GM18517 (cell line): ENCODE measurements around the gene ADAMTSL3.

Experiments used
- ATAC-seq: cut with Tn5 transposase; IDR thresholded peaks from one replicate; pipeline ENCODE4 v1.9.1; 2021; ENCODE audit warnings: mild to moderate bottlenecking, moderate library complexity; ENCODE audit not compliant: unreplicated experiment

Gene ADAMTSL3

DNA sequence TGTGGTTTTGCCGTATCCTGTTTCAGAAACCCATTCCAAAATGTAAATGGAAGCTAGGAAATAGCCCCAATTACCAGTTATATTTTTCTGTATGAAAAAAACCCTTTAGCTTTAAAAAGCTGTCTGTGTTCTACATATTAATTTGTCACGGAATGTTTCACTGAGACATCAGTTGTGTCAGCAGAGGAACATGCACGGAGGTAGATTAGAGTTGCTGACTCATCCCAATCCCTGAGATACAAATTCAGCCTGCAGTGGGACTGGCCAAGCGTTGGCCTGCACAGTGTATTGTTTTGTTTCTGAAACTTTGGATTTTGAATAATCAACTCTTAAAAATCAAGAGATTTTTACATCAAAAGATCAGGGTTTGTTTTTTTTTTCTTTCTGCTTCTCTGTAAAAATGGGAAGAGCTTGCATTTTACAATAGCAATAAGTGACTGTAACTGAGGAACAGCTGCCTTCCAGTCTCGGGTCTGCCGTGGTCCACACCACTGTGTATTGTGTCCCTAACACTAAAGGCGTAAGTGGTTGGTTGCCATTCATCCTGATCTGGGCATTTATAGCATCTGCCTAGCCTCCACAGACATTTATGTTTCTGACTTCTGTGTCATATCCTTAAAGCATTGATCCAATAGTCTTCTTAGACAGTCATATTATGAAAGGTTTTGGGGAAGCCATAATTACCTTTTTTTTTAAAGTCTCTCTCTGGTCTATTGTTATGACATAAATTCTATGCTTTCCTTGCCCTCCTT is 218.1 kb downstream of the ADAMTSL3 start:
- ATAC-seq: no peak

- no peak for ATAC-seq
Measured at GRCh38 chr15:83873966-83874365, 220.0 kb downstream of the ADAMTSL3 start.

GRCh38 chr15:83880529-83880928 is 226.6 kb downstream of the ADAMTSL3 start:
- no peak for ATAC-seq

GRCh38 chr15:83881156-83881555 is 227.2 kb downstream of the ADAMTSL3 start:
- no peak for ATAC-seq

DNA sequence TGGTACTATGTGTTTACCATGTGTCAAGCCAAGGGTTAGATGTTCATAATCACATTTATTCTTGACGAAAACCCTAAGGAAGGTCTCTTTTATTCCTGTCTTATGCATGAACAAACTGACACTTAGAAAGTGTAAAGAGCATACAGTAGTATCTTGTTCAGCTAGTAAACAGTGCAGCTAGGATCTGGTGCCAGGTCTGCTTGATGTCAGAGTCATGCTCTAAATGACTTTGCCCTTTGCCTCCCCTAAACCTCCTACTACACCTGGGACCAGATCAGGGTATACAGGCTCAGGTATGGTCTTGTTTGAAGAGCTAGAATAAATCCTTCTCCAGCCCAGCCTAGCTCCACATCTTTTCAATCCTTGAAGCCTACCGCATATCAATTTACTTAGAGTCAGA is 232.4 kb downstream of the ADAMTSL3 start:
- ATAC-seq: no peak

GRCh38 chr15:83887404-83887803 is 233.5 kb downstream of the ADAMTSL3 start:
- no peak for ATAC-seq

DNA sequence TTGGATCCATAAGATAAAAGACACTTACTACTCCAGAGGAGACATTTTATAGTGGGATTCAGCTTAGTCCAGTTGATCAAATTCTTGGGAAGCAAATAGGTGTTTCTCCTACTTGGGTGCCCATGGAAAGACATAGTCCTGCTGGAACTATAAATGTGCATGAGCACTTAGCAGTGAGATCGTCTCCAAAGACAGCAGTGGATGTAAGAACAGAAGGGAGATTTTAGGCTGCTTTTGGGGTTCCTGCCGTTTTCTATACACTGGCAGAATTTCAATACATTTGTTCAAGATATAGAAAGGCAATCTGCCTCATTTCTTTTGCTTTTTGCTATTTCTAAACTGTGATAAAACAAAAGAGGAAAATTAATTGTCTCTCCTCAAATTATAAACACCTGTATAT is 234.0 kb downstream of the ADAMTSL3 start:
- ATAC-seq: no peak

DNA sequence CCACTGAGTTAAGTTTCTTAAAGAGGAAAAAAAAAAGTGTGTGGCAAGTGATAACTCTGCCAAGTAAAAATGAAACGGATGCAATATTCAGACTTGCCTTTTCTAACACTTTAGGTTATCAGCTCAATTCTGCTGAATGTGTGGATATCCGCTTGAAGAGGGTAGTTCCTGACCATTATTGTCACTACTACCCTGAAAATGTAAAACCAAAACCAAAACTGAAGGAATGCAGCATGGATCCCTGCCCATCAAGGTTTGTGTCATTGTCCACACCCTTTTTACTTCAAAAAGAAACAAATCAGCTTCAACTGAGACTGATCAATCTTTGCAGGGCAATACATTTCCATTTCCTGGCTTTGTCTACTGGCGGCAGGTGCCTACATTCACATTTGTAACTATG is 236.1 kb downstream of the ADAMTSL3 start:
- ATAC-seq: no peak

GRCh38 chr15:83890587-83890986 is 236.7 kb downstream of the ADAMTSL3 start:
- ATAC-seq: no peak

GRCh38 chr15:83892498-83892897 is 238.6 kb downstream of the ADAMTSL3 start:
- no peak for ATAC-seq

GRCh38 chr15:83893308-83893707 is 239.4 kb downstream of the ADAMTSL3 start:
- ATAC-seq: no peak

- ATAC-seq: no peak
Measured at GRCh38 chr15:83897037-83897436, 243.1 kb downstream of the ADAMTSL3 start.

DNA sequence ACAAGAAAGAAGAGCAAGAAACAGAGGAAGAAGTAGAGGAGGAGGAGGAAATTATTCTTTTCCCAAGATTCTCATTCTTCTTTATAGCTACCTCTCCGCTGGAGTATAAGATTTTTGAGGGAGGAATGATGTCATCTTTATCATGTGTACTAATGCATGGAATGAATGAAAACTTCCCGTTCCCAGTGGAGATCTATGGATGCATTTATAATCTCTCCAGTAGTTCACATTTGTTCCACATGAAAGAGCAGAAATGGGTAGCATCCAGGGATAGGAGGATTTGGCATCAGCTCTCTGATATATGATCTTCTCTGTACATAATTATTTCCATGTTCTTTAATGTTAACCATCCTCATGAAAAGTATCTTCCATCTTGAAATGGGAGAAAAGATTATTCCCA is 244.4 kb downstream of the ADAMTSL3 start:
- ATAC-seq: no peak

DNA sequence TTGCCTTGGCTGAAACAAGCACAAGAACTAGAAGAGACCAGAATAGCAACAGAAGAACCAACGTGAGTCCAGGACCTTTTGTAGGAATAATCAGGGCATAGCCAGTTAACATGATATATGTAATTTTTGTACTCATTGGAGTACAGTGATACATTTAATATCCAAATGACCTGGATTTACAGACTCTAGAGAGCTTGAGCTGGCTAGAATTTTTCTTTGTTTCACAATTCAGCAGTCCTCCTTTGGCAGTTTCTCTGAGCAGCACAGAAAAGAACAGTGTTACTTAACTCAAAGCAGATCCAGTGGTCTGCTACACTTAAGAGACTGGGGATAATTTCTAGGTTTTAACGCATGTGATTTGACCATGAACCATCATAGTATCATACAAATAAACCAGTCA is 245.7 kb downstream of the ADAMTSL3 start:
- ATAC-seq: no peak

- ATAC-seq: no peak
Measured at GRCh38 chr15:83904107-83905040, 250.5 kb downstream of the ADAMTSL3 start.

DNA sequence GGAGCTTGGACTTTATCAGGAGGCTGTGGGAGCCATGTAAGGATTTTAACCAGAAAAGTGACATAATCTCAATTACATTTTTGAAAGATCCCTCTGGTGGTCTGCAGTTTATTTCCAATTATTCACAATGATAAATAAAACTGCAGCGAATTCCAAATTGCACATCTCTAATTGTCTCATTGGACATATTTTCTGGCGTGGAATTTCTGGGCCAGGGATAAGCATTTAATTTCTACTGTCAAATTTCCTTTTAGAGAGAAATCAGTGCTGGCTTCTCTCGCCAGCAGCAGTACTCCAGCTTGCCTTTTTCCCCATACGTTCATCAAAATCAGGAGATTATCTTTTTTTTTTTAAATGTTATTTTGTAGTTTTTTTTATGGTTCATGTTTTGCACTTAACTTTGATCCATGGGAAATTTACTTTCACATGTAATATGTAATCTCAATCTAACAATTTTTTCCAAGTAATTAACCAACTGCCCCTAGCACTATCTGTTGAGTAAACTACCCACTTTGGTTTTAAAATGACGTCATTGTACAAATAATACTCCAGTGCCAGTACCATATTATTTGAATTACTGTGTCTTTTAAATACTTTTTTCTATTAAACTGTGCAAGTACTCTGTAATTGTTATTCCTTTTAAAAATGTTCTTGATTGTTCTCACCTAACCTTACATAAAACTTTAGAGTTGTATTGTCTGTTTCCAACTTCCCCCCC is 251.8 kb downstream of the ADAMTSL3 start:
- ATAC-seq: no peak

DNA sequence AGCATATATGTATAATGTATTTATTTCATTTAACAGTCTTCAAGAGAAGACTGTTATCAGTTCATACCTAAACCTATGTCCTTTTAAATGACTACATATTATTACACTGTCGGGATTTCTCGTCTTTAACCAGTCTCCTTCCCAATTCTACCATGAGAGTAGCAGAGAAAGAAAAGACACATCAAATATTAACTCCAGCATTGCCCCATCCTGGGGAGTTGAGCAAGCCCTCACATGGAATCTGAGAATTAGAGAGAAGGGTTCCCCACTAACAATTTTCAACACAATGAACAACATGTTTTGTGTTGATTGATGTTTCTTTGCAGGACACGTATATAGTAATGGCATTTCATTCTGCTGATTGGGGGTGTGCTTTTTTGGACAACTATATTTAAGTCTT is 257.4 kb downstream of the ADAMTSL3 start:
- ATAC-seq: no peak

GRCh38 chr15:83912343-83912742 is 258.4 kb downstream of the ADAMTSL3 start:
- ATAC-seq: no peak

GRCh38 chr15:83913034-83913632 is 259.2 kb downstream of the ADAMTSL3 start:
- ATAC-seq: no peak

GRCh38 chr15:83914906-83915305 is 261.0 kb downstream of the ADAMTSL3 start:
- no peak for ATAC-seq

DNA sequence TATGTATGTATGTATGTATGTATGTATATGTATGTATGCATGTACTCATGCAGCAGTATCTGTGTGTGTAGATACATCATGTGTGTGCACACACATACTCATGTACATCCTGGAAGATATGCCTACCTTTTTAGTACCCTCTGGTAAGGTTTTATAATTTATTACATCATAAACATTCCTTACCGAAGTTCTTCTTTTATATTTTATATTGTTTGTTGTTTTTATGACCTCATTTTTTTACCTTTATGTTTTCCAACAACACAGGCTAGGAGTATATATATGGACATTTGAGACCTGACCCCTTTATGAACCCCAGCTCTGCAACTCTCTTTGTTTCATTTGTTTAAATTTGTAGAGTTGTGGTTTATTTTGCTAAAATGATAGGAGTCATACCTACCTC is 263.5 kb downstream of the ADAMTSL3 start:
- ATAC-seq: no peak
